AG08396 (cell line): ENCODE data around the gene SLC22A14.
"Not testable (repeated sequence)": the region's sequence is repeated elsewhere in the genome, so short reads cannot be mapped to it uniquely, and the experiment has no call there.

ENCODE experiments used
- DNase-seq: peaks from one replicate; pipeline ENCODE4 v3.0.0; 2012; ENCODE audit warnings: low spot score, mixed read lengths

Gene SLC22A14

DNA sequence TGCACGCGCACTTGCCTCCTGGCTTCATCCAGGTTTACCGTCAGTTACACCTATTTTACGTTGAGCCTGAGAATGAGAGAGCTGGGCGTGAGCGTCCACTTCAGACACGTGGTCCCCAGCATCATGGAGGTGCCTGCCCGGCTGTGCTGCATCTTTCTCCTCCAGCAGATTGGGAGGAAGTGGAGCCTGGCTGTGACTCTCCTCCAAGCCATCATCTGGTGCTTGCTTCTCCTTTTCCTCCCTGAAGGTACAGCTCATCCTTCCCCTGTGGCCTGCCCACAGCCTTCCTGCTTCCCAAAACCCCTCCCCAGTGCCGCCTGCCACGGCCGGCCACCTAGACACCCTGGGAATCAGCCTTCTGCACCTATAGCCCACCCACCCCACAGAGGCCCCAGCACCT lies 31.6 kb downstream of the SLC22A14 start:
- DNase-seq, result no peak

DNA sequence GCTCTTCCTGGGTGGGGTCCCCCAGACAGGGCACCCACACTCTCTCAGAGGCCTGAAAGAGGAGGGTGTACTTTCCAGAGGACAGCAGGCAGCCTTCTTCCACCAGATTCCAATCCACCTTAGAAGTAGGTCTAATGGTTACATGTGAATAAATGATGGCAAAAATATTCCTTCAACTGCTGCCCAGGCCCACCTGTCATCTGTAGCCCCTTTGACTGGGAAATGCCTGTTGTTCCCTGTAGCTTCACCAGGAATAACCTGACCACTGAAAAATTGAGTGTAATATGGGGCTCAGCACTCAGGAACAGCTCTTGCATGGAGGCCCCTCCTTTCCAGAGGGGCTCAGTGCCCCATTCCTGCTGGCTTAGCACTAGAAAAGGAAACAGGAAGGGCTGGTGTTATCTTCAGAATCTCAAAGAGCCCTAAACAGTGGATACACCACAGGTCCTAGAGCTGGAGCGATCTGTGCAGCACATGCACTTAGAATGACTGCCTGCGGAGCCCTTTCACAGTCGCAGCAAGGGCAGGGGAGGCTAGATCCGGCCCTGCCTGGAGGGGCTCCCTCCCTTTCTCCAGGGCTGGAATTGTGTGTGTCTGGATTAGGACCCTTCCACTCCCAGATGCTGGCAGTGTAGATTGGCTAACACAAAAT lies 32.1 kb downstream of the SLC22A14 start:
- DNase-seq, result no peak

DNA sequence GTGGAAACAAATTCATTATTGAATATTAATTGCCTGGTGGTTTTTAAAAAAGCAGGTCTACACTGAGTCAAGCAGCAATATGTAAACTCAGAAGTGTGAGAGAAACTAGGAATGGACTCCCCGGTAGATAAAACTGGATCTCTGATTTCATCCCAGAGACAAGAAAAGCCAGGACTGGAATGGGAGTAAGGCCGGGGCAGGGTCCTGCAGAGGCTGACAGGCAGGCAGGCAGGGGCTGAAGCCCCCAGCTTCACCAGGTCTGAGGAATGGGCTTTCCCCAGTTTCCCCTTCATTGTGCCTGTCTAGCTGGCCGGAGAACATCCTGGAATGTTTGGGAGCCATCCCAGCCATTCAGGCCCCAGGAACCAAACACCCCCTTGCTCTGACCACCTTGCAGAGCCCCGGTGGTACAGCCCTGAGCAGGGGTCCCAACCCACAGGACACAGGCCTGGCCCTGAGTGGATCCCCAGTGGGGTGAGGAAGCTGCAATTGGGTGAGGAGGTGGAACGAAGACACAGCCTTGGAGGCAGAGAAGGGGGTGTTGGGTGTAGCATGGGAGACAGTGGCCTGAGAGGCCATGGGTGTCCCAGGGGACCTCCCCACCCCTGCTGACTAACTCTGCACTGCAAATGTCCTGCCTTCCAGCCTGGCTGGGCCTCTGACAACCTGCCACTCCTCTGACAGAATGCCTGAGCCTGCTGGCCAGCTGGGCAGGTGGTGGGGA lies 32.8 kb downstream of the SLC22A14 start:
- DNase-seq, result no peak

- no peak for DNase-seq
Measured at GRCh38 chr3:38315488-38316230, 33.6 kb downstream of the SLC22A14 start.

- DNase-seq, result no peak
Measured at GRCh38 chr3:38316356-38317191, 34.5 kb downstream of the SLC22A14 start.

GRCh38 chr3:38317192-38317759 lies 35.2 kb downstream of the SLC22A14 start:
- no peak for DNase-seq

- DNase-seq, result no peak
Measured at GRCh38 chr3:38318766-38319671, 36.9 kb downstream of the SLC22A14 start.

- not testable (repeated sequence) for DNase-seq
Measured at GRCh38 chr3:38320638-38321037, 38.5 kb downstream of the SLC22A14 start.

- DNase-seq, result no peak
Measured at GRCh38 chr3:38323060-38323459, 41.0 kb downstream of the SLC22A14 start.

- DNase-seq, result no peak
Measured at GRCh38 chr3:38325256-38325655, 43.2 kb downstream of the SLC22A14 start.

DNA sequence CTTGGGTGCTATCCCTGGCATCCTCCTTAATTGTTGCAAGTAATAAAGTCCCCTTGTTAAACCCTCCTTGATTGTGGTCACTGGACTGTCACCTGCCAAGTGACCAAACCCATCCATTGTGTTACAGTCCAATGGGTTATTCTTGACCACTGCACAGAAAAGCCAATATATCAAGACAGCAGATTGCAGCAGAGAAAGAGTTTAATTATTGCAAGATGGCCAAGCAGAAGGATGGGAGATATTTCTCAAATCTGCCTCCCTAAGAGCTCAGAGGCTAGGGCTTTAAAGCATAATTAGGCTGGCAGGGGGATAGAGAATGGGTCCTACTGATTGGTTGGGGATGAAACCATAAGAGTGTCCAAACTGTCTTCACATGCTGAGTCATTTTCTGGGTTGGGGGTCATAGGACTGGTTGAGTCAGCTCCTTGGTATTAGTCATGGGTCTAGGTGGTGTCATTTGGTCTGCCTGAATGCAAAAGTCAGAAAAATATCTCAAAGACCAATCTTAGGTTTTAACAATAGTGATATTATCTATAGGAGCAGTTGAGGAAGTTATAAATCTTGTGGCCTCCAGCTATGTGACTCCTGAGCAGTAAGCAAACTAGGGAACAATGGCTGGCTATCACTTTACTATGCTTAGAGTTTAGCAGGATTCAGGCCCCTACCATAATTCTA lies 45.4 kb downstream of the SLC22A14 start:
- DNase-seq, result no peak

DNA sequence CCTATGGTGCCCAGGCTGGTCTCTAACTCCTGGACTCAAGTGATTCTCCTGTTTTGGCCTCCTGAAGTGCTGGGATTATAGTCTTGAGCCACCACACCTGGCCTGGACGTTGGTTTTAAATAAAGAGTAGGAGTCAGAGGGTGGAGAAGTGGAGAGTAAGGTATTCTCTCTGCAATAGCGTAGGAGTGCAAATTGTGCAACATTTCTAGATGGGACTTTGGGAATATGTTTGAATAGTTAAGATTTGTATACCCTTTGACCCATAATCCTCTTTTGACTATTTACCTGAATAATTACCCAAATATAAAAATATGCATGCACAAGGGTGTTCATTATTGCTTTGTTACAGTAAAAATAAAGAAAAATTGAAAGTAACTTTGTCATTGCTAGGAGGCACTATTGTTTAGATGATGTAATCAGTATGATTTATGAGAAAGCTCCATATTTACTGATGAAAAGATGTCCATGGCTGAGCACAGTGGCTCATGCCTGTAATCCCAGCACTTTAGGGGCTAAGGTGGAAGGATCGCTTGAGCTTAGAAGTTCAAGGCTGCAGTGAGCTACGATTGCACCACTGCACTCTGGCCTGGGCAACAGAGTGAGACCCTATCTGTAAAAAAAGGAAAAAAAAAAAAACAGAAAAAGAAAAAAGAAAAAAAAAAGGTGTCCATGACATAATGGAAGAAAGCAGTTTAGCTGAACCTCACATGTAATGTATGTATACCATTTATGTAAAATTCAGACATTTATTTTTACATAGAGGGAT lies 49.3 kb downstream of the SLC22A14 start:
- DNase-seq, result no peak

DNA sequence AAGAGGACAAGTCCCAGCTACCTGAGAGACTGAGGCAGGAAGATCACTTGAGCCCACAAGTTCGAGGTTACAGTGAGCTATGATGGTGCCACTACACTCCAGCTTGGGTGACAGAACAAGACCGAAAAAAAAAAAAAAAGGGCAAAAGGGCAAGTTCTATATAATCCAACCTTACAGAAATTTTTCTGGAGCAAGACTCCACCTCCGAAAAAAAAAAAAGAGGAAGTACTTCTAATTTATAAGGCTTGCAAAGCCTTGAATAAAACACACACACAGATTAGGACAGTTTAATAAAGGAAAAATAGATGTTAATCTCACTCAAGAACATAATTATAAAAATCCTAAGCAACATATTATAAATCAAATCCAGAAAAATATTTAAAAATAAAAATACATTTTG lies 50.1 kb downstream of the SLC22A14 start:
- no peak for DNase-seq

GRCh38 chr3:38334142-38335055 lies 52.3 kb downstream of the SLC22A14 start:
- peak; percentile 82 for DNase-seq

GRCh38 chr3:38335263-38335662 lies 53.2 kb downstream of the SLC22A14 start:
- DNase-seq, result no peak

- no peak for DNase-seq
Measured at GRCh38 chr3:38337703-38338102, 55.6 kb downstream of the SLC22A14 start.

- no peak for DNase-seq
Measured at GRCh38 chr3:38343797-38344594, 61.9 kb downstream of the SLC22A14 start.
